ENCODE data around the gene GBP3. TPM values are rescaled to one million over a fixed set of nuclear protein-coding genes. Genes with fewer than 3 reads are reported as not detected.
A peak's percentile ranks its signal among the peaks of the same experiment; 100 is the strongest.
"Not testable (repeated sequence)": the region's sequence is repeated elsewhere in the genome, so short reads cannot be mapped to it uniquely, and the experiment has no call there.

Gene GBP3
- total and polyA plus RNA-seq, 8 donors, result 2.1 to 18.4 (median 3.9) TPM

GRCh38 chr1:89023026-89023425, 360 bp upstream of the GBP3 start:
- no peak for TF ChIP-seq CTCF (IDR thresholded peaks at IDR 0.05)

GRCh38 chr1:89018318-89018717, 4.3 kb downstream of the GBP3 start:
- H3K9me3 ChIP-seq; H3K27me3 ChIP-seq; H3K4me3 ChIP-seq; H3K36me3 ChIP-seq; FAIRE-seq; H3K4me1 ChIP-seq; DNase-seq; H3K27ac ChIP-seq; intact Hi-C loops (cut with DNase I); ATAC-seq: not testable (repeated sequence)
- WGBS, 2 donors, result 29 to 31% methylated on average over 3 of the region's 3 CpGs

More at GRCh38 chr1:89023026-89023425, 360 bp upstream of the GBP3 start:
- Histone ChIP-seq H3K27me3 (no peaks in the 10 kb centered on the region), H3K4me1 (peaks cover 0 to 5% (median 0%) of the 10 kb centered on the region in 3 donors), H3K36me3 (peaks cover 0 to 2% (median 0%) of the 10 kb centered on the region in 3 donors), H3K9me3 (no peaks in the 10 kb centered on the region), H3K4me3 (peak overlapping the region in 1 of 4 donors; percentile 28), H3K27ac (peak overlapping the region; percentile 25 to 83 (median 65))
- intact Hi-C loops (cut with DNase I), result no loop called here
- DNase-seq (no peak), FAIRE-seq (no peak), ATAC-seq (no peak)

- H3K9me3 ChIP-seq, result no peaks in the 10 kb centered on the region
- WGBS, 2 donors, result 80 to 81% methylated on average over 4 of the region's 4 CpGs
- peaks cover 0 to 16% (median 0%) of the 10 kb centered on the region in 3 donors for H3K36me3 ChIP-seq
- no peaks in the 10 kb centered on the region for H3K27me3 ChIP-seq
- no peak for ATAC-seq
- FAIRE-seq, result no peak
- no peak for DNase-seq
- no peak for TF ChIP-seq CTCF (IDR thresholded peaks at IDR 0.05)
- H3K4me3 ChIP-seq, result no peak overlapping the region
- H3K27ac ChIP-seq, result no peak overlapping the region
- intact Hi-C loops (cut with DNase I), result no loop called here
- H3K4me1 ChIP-seq, result no peaks in the 10 kb centered on the region
Measured at GRCh38 chr1:89008511-89008910, 14.2 kb downstream of the GBP3 start.

- Histone ChIP-seq H3K4me1 (no peaks in the 10 kb centered on the region), H3K4me3 (no peak overlapping the region), H3K36me3 (peaks cover 0 to 16% (median 0%) of the 10 kb centered on the region in 3 donors), H3K9me3 (no peaks in the 10 kb centered on the region), H3K27ac (no peak overlapping the region), H3K27me3 (no peaks in the 10 kb centered on the region)
- 80 to 83% methylated on average over 9 of the region's 9 CpGs for WGBS, 2 donors
- ATAC-seq (no peak), FAIRE-seq (no peak), DNase-seq (no peak)
- no peak for TF ChIP-seq CTCF (IDR thresholded peaks at IDR 0.05)
- intact Hi-C loops (cut with DNase I), result no loop called here
Measured at GRCh38 chr1:89005286-89006151, 17.1 kb downstream of the GBP3 start.

- H3K4me1 ChIP-seq; FAIRE-seq; H3K9me3 ChIP-seq; H3K4me3 ChIP-seq; H3K27ac ChIP-seq; H3K27me3 ChIP-seq; intact Hi-C loops (cut with DNase I); ATAC-seq; DNase-seq: not testable (repeated sequence)
- H3K36me3 ChIP-seq, result peaks cover 0 to 13% (median 0%) of the 10 kb centered on the region in 3 donors
Measured at GRCh38 chr1:89002176-89002575, 20.5 kb downstream of the GBP3 start.

- FAIRE-seq (no peak), DNase-seq (no peak), ATAC-seq (no peak)
- TF ChIP-seq CTCF (IDR thresholded peaks at IDR 0.05), result no peak
- no peak overlapping the region for H3K4me3 ChIP-seq
- H3K36me3 ChIP-seq, result peaks cover 0 to 7% (median 0%) of the 10 kb centered on the region in 3 donors
- no peaks in the 10 kb centered on the region for H3K9me3 ChIP-seq
- H3K27me3 ChIP-seq, result no peaks in the 10 kb centered on the region
- H3K27ac ChIP-seq, result no peak overlapping the region
- intact Hi-C loops (cut with DNase I), result no loop called here
- no peaks in the 10 kb centered on the region for H3K4me1 ChIP-seq
Measured at GRCh38 chr1:89001510-89001909, 21.2 kb downstream of the GBP3 start.

Measured in pancreas (tissue), 10 donors.